NT2/D1 (cell line): Measurements from ENCODE around the gene CDYL2.

ENCODE experiments used
- DNase-seq: peaks from one replicate; pipeline ENCODE4 v3.0.0-alpha.2; 2011; ENCODE audit warnings: low read depth, low spot score
- H3K27me3 ChIP-seq: 2 replicates; pipeline ENCODE4 v1.6.0; 2011; ENCODE audit warnings: mild to moderate bottlenecking; ENCODE audit not compliant: insufficient read length, insufficient read depth
- H3K36me3 ChIP-seq: 2 replicates; pipeline ENCODE4 v1.6.1; 2011; ENCODE audit warnings: mild to moderate bottlenecking, low read length, mixed read lengths; ENCODE audit not compliant: insufficient read depth, insufficient read length
- H3K4me1 ChIP-seq: 2 replicates; pipeline ENCODE4 v1.5.1; 2011; ENCODE audit not compliant: insufficient read depth, insufficient read length
- H3K4me3 ChIP-seq: 2 replicates; pipeline ENCODE4 v1.5.1; 2011; ENCODE audit warnings: low read depth; ENCODE audit not compliant: insufficient read length
- H3K9ac ChIP-seq: 2 replicates; pipeline ENCODE4 v1.6.0; 2011; ENCODE audit warnings: low read depth; ENCODE audit not compliant: insufficient read length
- H3K9me3 ChIP-seq: 2 replicates; pipeline ENCODE4 v1.5.1; 2011; ENCODE audit warnings: mild to moderate bottlenecking, low read length; ENCODE audit not compliant: insufficient read depth
- SUZ12 ChIP-seq: IDR thresholded peaks from 2 replicates; pipeline ENCODE4 v1.6.1; 2011; ENCODE audit not compliant: insufficient read length, insufficient read depth; ENCODE audit errors: extremely low read depth
- YY1 ChIP-seq: IDR thresholded peaks from 2 replicates; pipeline ENCODE4 v1.6.1; 2011; ENCODE audit not compliant: insufficient read length, insufficient read depth
- ZNF274 ChIP-seq: IDR thresholded peaks from 2 replicates; pipeline ENCODE4 v1.6.1; 2011; ENCODE audit warnings: mild to moderate bottlenecking, low read depth, low read length

CDYL2 gene

DNA sequence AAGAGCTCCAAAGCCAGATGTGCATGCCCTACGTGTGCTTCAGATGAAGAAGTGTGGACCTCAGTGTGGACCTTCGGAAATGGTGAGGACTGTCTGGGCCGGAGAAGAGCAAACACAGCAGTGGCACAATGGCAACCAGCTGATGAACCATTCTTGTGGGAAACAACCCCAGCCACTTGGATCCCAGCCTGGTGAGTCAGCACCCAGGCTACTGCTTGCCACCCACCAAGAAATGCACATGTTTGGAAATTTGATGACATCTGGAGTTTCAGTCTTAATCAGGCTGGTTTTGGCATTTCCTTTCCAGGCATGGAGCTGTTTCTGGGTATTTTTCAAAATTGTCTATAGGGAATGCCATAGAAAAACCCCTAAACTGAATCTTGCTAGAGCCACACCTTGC lies 220.9 kb downstream of the CDYL2 start:
- Histone ChIP-seq H3K4me1 (no peaks in the 10 kb centered on the region), H3K4me3 (no peak overlapping the region), H3K27me3 (no peaks in the 10 kb centered on the region), H3K36me3 (no peaks in the 10 kb centered on the region), H3K9me3 (peaks cover 3% of the 10 kb centered on the region; the same call in 1 of the 2 replicates), H3K9ac (no peak overlapping the region)
- TF ChIP-seq YY1 (no peak), SUZ12 (no peak), ZNF274 (no peak)
- DNase-seq, result no peak

- Histone ChIP-seq H3K9me3 (no peaks in the 10 kb centered on the region), H3K4me3 (no peak overlapping the region), H3K36me3 (no peaks in the 10 kb centered on the region), H3K9ac (no peak overlapping the region), H3K4me1 (no peaks in the 10 kb centered on the region), H3K27me3 (no peaks in the 10 kb centered on the region)
- DNase-seq, result no peak
- no peak for TF ChIP-seq ZNF274
- no peak for TF ChIP-seq SUZ12
- TF ChIP-seq YY1, result no peak
Observed at GRCh38 chr16:80580109-80580832, 224.1 kb downstream of the CDYL2 start.

- Histone ChIP-seq H3K9me3 (no peaks in the 10 kb centered on the region), H3K9ac (no peak overlapping the region), H3K36me3 (no peaks in the 10 kb centered on the region), H3K4me3 (no peak overlapping the region), H3K4me1 (no peaks in the 10 kb centered on the region), H3K27me3 (no peaks in the 10 kb centered on the region)
- no peak for DNase-seq
- TF ChIP-seq SUZ12, result no peak
- TF ChIP-seq ZNF274, result no peak
- TF ChIP-seq YY1, result no peak
Observed at GRCh38 chr16:80577485-80578280, 226.7 kb downstream of the CDYL2 start.

GRCh38 chr16:80576343-80576912 lies 228.0 kb downstream of the CDYL2 start:
- H3K4me1 ChIP-seq, result no peaks in the 10 kb centered on the region
- DNase-seq, result no peak
- no peaks in the 10 kb centered on the region for H3K9me3 ChIP-seq
- no peaks in the 10 kb centered on the region for H3K27me3 ChIP-seq
- TF ChIP-seq SUZ12 (no peak), ZNF274 (no peak), YY1 (no peak)
- H3K9ac ChIP-seq, result no peak overlapping the region
- H3K4me3 ChIP-seq, result no peak overlapping the region
- no peaks in the 10 kb centered on the region for H3K36me3 ChIP-seq

GRCh38 chr16:80573700-80574120 lies 230.7 kb downstream of the CDYL2 start:
- H3K36me3 ChIP-seq, result no peaks in the 10 kb centered on the region
- H3K9ac ChIP-seq, result no peak overlapping the region
- DNase-seq, result no peak
- no peaks in the 10 kb centered on the region for H3K9me3 ChIP-seq
- no peaks in the 10 kb centered on the region for H3K4me1 ChIP-seq
- no peak overlapping the region for H3K4me3 ChIP-seq
- H3K27me3 ChIP-seq, result no peaks in the 10 kb centered on the region
- TF ChIP-seq ZNF274 (no peak), YY1 (no peak), SUZ12 (no peak)

GRCh38 chr16:80570106-80570478 lies 234.3 kb downstream of the CDYL2 start:
- TF ChIP-seq ZNF274, result no peak
- DNase-seq, result no peak
- H3K4me1 ChIP-seq, result no peaks in the 10 kb centered on the region
- no peak overlapping the region for H3K4me3 ChIP-seq
- H3K27me3 ChIP-seq, result no peaks in the 10 kb centered on the region
- H3K9ac ChIP-seq, result no peak overlapping the region
- no peaks in the 10 kb centered on the region for H3K36me3 ChIP-seq
- H3K9me3 ChIP-seq, result no peaks in the 10 kb centered on the region

DNA sequence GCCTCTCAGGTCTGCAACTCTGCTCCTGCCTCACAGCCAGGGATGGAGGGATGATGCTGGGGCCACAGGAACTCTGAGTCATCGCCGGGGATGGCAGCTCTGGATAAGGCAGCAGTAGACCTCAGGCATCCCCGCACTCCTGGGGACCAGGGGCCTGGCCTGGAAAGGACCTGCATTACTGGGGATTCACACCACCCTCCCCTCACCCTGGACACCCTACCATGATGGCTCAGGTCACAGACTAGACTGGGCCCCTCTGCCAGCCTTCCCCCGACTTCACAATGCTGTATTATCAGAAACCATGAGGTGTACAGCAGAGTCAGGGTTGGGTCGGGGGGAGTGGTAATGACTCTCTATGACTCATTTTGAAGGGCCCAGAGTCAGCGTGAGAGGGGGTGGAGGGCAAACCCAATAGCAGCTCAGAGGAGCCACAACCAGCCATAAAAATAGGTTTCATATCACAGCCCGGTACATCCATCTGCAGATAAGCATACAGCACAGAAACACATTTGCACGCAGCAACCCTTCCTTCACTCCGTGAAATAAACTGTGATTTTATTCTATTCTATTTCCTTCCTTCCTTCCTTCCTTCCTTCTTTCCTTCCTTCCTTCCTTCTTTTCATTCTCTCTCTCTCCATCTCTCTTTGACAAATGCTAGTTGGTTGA lies 234.8 kb downstream of the CDYL2 start:
- no peak overlapping the region for H3K9ac ChIP-seq
- TF ChIP-seq SUZ12 (no peak), YY1 (no peak), ZNF274 (no peak)

More for the DNA sequence above, 234.8 kb downstream of the CDYL2 start:
- no peaks in the 10 kb centered on the region for H3K9me3 ChIP-seq
- DNase-seq, result no peak
- no peak overlapping the region for H3K4me3 ChIP-seq
- no peaks in the 10 kb centered on the region for H3K36me3 ChIP-seq
- H3K4me1 ChIP-seq, result no peaks in the 10 kb centered on the region
- H3K27me3 ChIP-seq, result no peaks in the 10 kb centered on the region
